ENCODE data around the gene FBXL2.

The FBXL2 gene

DNA sequence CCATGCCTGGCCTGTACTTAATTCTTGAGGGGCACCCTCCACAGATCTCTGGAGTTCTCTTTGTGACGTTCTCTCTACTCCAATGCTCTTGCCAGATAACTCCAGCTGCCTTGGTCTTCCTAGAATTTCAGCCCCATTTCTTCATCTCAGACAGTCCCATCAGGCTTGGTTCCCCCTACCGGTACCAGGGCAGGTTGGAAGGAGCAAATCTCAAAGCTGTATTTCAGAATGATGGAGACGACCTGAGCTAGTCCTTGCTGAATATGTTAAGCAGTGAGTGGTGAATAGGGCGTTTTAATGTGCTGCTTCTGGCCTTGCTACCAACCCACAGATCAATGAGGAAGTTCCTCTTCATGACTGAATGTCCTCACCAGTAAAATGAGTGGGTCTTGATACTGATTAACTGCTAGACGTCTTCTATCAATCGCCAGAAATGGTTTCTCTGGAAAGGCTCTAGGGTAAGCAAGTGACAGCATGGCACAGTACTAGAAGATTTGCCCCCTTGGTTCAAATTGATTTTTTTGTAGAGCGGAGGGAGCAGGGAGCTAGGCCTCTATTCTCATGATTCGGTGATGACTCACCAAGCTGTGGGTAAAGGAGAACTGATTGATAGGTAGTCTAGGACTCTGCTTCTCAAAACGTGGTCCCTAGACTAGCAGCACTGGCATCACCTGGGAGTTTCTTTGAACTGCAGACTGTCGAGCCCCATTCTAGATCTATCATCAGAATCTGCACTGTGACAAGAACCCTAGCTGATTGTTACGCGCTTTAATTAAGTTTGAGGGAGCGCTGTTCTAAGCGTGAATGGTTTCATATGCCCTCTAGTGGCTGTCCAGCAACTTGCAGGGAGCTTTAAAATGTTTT is 95.2 kb downstream of the FBXL2 start:
- peak; percentile 71 for DNase-seq
- in situ Hi-C loops (cut with HindIII; ENCODE audit: low pct_ligation_motif_present, low pct_unique_long_range_greater_than_20kb, low sequenced_read_pairs), result no loop called here

DNA sequence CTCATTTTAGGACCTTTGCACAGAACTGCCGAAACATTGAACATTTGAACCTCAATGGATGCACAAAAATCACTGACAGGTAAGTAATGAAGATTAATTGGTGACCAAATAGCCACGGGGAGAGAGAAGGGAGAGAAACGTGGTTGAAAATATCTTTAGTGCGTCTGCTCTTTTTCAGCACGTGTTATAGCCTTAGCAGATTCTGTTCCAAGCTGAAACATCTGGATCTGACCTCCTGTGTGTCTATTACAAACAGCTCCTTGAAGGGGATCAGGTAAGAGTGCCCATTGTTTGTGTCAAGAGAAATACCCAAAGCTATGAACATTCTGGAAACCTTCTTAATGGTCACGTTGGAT is 95.8 kb downstream of the FBXL2 start:
- no peak for DNase-seq
- in situ Hi-C loops (cut with HindIII; ENCODE audit: low pct_ligation_motif_present, low pct_unique_long_range_greater_than_20kb, low sequenced_read_pairs), result no loop called here

- DNase-seq, result no peak
- in situ Hi-C loops (cut with HindIII; ENCODE audit: low pct_ligation_motif_present, low pct_unique_long_range_greater_than_20kb, low sequenced_read_pairs), result no loop called here
Observed at GRCh38 chr3:33377489-33377888, 100.2 kb downstream of the FBXL2 start.

DNA sequence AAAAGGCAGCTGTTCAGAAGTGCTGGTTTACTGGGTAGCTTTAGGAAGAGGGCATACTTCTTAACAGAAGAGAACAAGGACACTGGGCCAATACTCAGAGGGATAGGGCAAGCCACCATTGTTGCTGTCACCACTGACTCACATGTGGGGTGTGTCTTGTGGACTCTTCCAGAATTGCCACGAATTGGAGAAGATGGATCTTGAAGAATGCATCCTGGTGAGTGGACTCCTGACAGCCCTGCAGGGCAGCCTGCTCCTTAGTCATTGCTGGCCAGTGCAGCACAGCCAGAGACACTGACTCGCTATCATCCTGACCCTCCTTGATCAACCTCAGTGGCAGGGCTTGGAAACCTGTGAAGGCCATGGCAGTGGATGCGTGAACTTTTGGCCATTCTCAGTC is 100.7 kb downstream of the FBXL2 start:
- no peak for DNase-seq
- in situ Hi-C loops (cut with HindIII; ENCODE audit: low pct_ligation_motif_present, low pct_unique_long_range_greater_than_20kb, low sequenced_read_pairs), result no loop called here

DNA sequence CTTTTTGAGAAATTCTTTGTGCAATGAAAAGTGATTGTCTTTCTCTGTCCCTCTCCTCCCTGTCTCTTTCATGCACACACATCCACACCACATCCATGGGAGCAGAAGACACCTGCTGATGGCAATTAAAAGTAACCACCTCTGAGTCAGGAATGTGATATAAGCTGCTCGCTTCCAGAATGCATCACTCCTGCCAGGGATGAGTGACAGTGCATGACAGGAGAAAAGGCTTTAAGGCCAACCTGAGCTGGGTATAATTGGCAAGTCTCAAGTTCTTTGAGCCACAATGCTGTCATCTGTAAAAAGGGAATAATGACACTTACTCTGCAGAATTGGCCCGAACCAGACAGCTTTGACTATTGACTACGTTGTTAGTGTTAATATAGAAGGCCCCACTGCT is 103.4 kb downstream of the FBXL2 start:
- DNase-seq, result peak; percentile 28
- in situ Hi-C loops (cut with HindIII; ENCODE audit: low pct_ligation_motif_present, low pct_unique_long_range_greater_than_20kb, low sequenced_read_pairs), result no loop called here

- in situ Hi-C loops (cut with HindIII; ENCODE audit: low pct_ligation_motif_present, low pct_unique_long_range_greater_than_20kb, low sequenced_read_pairs), result no loop called here
- no peak for DNase-seq
Observed at GRCh38 chr3:33383951-33384350, 106.7 kb downstream of the FBXL2 start.

DNA sequence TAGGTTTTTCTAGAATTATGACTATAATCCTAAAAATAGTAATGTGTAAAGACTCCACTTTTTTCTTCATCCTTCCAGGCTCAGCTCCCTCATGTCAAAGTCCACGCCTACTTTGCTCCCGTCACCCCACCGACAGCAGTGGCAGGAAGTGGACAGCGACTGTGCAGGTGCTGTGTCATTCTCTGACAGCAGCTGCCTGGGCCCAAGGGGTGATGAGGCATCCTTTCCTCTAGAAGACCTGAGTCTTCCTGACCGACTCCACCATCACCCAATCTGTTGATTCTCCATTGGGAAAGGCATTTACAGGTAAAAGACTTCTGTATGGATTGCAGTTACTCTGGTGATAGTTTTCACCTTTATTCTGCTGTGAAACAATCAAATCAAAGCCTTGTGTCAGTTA is 108.2 kb downstream of the FBXL2 start:
- in situ Hi-C loops (cut with HindIII; ENCODE audit: low pct_ligation_motif_present, low pct_unique_long_range_greater_than_20kb, low sequenced_read_pairs), result no loop called here
- DNase-seq, result no peak

GRCh38 chr3:33386631-33387030 is 109.4 kb downstream of the FBXL2 start:
- in situ Hi-C loops (cut with HindIII; ENCODE audit: low pct_ligation_motif_present, low pct_unique_long_range_greater_than_20kb, low sequenced_read_pairs), result no loop called here
- DNase-seq, result no peak

- no peak for DNase-seq
- in situ Hi-C loops (cut with HindIII; ENCODE audit: low pct_ligation_motif_present, low pct_unique_long_range_greater_than_20kb, low sequenced_read_pairs), result no loop called here
Observed at GRCh38 chr3:33388374-33389100, 111.3 kb downstream of the FBXL2 start.

- DNase-seq, result no peak
- in situ Hi-C loops (cut with HindIII; ENCODE audit: low pct_ligation_motif_present, low pct_unique_long_range_greater_than_20kb, low sequenced_read_pairs), result no loop called here
Observed at GRCh38 chr3:33389908-33390307, 112.7 kb downstream of the FBXL2 start.

- no peak for DNase-seq
- in situ Hi-C loops (cut with HindIII; ENCODE audit: low pct_ligation_motif_present, low pct_unique_long_range_greater_than_20kb, low sequenced_read_pairs), result no loop called here
Observed at GRCh38 chr3:33391255-33391995, 114.2 kb downstream of the FBXL2 start.

DNA sequence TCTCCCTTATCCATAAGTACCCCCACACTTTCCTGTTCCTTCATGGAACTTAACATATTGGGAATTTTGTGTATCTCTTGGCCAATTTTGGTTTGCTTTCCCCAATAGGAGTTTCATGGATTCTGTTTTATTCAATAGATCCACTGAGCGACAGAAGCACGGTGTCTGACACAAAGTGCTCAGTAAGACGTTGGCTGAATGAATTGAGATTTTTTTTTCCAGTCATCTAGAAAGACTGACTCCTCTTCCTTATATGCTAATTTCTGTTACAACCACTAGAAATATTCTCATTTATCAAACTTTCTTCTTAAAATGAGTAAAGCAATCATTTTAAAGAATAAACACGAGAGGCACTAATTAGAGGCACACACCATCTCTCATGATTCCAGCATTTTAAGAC is 114.9 kb downstream of the FBXL2 start:
- in situ Hi-C loops (cut with HindIII; ENCODE audit: low pct_ligation_motif_present, low pct_unique_long_range_greater_than_20kb, low sequenced_read_pairs), result no loop called here
- no peak for DNase-seq

GRCh38 chr3:33392703-33393125 is 115.5 kb downstream of the FBXL2 start:
- in situ Hi-C loops (cut with HindIII; ENCODE audit: low pct_ligation_motif_present, low pct_unique_long_range_greater_than_20kb, low sequenced_read_pairs), result no loop called here
- peak; percentile 42 for DNase-seq

DNA sequence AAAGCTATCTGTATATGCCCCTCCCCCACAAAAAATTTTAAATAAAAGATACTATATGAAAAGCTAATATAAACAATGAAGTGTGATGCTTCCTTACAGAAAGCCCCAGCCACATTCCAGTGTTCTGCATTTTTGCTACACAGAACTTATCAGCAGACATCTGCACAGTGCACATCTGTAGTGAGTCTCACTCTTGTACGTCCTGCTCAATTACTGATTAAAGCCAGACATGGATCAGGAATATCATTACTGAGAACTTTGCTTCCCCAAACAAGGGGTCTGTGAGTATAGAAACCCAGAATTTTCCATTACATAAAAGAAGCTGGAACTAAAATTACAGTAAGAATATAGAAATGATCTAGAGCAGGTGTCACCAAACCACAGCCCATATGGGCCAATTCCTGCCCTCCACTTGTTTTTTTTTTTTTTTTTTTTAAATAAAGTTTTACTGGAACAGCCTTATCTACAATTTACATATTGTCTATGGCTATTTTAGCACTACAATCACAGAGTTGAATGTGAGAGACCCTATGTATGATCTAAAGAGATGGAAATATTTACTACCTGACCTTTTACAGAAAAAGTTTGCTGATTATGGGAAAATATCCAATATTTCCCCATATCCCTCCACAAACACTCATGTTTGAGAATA is 117.3 kb downstream of the FBXL2 start:
- in situ Hi-C loops (cut with HindIII; ENCODE audit: low pct_ligation_motif_present, low pct_unique_long_range_greater_than_20kb, low sequenced_read_pairs), result no loop called here
- no peak for DNase-seq

DNA sequence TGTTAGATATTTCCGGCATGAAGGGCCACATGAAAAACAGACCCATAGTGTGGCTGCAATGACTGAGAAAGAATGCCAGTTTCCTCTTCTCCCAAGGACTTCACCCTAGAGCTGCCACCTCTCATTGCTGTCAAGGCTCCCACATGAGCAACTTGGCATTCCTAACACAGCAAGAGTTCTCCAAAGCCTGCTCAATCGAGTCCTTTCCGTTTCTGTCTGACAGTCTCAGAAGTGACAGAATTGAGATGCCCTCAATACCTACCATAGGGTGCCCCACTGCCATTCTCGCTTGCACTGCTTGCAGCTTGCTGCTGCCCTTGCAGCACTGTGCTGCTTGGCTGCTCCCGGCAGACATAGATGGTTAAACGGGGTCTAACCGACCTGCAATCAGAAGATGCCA is 118.7 kb downstream of the FBXL2 start:
- DNase-seq, result no peak
- in situ Hi-C loops (cut with HindIII; ENCODE audit: low pct_ligation_motif_present, low pct_unique_long_range_greater_than_20kb, low sequenced_read_pairs), result no loop called here

DNA sequence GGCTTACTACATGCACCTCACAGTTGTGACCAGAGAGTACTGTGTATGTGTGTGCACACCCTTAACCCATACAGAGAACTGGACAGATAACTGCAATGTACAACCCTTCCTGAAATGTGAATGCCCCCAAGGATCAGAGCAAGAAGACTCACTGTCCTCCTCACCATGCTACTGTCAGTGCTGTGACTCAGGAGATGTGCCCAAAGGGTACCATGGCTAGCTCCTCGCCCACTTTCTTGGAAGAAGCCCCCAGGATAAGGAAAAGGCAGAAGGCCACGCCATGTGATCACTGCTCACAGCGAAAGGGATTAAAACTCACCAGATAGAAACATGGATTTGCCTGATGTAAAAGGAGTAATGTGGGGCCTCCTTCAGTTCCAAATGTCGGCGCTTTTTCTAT is 121.2 kb downstream of the FBXL2 start:
- no peak for DNase-seq
- in situ Hi-C loops (cut with HindIII; ENCODE audit: low pct_ligation_motif_present, low pct_unique_long_range_greater_than_20kb, low sequenced_read_pairs), result no loop called here

GRCh38 chr3:33401781-33402180 is 124.5 kb downstream of the FBXL2 start:
- DNase-seq, result no peak
- in situ Hi-C loops (cut with HindIII; ENCODE audit: low pct_ligation_motif_present, low pct_unique_long_range_greater_than_20kb, low sequenced_read_pairs), result no loop called here

GRCh38 chr3:33402936-33403335 is 125.7 kb downstream of the FBXL2 start:
- in situ Hi-C loops (cut with HindIII; ENCODE audit: low pct_ligation_motif_present, low pct_unique_long_range_greater_than_20kb, low sequenced_read_pairs), result no loop called here
- no peak for DNase-seq

DNA sequence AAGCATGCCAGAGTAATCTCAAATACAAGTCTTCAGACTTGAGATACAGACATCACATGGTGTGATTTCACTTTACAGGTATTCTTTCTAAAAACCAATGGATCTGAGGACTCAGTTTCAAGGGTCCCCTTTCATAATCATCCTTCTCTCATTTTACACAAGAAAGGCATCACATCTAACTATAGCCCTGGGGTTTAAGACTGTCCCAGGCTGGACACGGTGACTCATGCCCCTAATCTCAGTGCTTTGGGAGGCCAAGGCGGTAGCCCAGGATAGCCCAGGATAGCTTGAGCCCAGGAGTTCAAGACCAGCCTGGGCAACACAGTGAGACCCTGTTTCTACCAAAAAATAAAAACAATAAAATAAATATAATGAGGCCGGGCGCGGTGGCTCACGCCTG is 126.5 kb downstream of the FBXL2 start:
- DNase-seq, result no peak
- in situ Hi-C loops (cut with HindIII; ENCODE audit: low pct_ligation_motif_present, low pct_unique_long_range_greater_than_20kb, low sequenced_read_pairs), result no loop called here
